ENCODE measurements around the gene ZNF697.
A peak's percentile ranks its signal among the peaks of the same experiment; 100 is the strongest.

Gene ZNF697

GRCh38 chr1:119660253-119661083 lies 12.4 kb upstream of the ZNF697 start:
- no peak for DNase-seq

- no peak for DNase-seq
Observed at GRCh38 chr1:119659628-119660027, 11.6 kb upstream of the ZNF697 start.

- no peak for DNase-seq
Observed at GRCh38 chr1:119656410-119656955, 8.4 kb upstream of the ZNF697 start.

- no peak for DNase-seq
Observed at GRCh38 chr1:119655154-119655553, 7.1 kb upstream of the ZNF697 start.

GRCh38 chr1:119653839-119654170 lies 5.7 kb upstream of the ZNF697 start:
- no peak for DNase-seq

- no peak for DNase-seq
Observed at GRCh38 chr1:119653135-119653838, 5.2 kb upstream of the ZNF697 start.

GRCh38 chr1:119652587-119652986 lies 4.5 kb upstream of the ZNF697 start:
- no peak for DNase-seq

- DNase-seq: no peak
Observed at GRCh38 chr1:119651641-119652040, 3.6 kb upstream of the ZNF697 start.

GRCh38 chr1:119651133-119651532 lies 3.1 kb upstream of the ZNF697 start:
- no peak for DNase-seq

- no peak for DNase-seq
Observed at GRCh38 chr1:119648620-119649004, 546 bp upstream of the ZNF697 start.

- peak in 1 of 3 donors; percentile 73 for DNase-seq
Observed at GRCh38 chr1:119647228-119647733, 785 bp downstream of the ZNF697 start.

GRCh38 chr1:119646521-119647227 lies 1.4 kb downstream of the ZNF697 start:
- peak; percentile 90 to 93 (median 92) for DNase-seq

GRCh38 chr1:119639109-119639508 lies 9.0 kb downstream of the ZNF697 start:
- DNase-seq: peak in 1 of 3 donors; percentile 0

- peak in 1 of 3 donors; percentile 0 for DNase-seq
Observed at GRCh38 chr1:119637710-119638109, 10.4 kb downstream of the ZNF697 start.

- DNase-seq: peak in 1 of 3 donors; percentile 7
Observed at GRCh38 chr1:119636491-119637089, 11.5 kb downstream of the ZNF697 start.

GRCh38 chr1:119635811-119636390 lies 12.2 kb downstream of the ZNF697 start:
- DNase-seq: peak in 1 of 3 donors; percentile 36

GRCh38 chr1:119634016-119634415 lies 14.1 kb downstream of the ZNF697 start:
- no peak for DNase-seq

- no peak for DNase-seq
Observed at GRCh38 chr1:119633575-119633974, 14.5 kb downstream of the ZNF697 start.

GRCh38 chr1:119632841-119633240 lies 15.2 kb downstream of the ZNF697 start:
- no peak for DNase-seq

- no peak for DNase-seq
Observed at GRCh38 chr1:119632103-119632490, 16.0 kb downstream of the ZNF697 start.

- peak; percentile 42 to 75 (median 55) for DNase-seq
Observed at GRCh38 chr1:119631433-119632102, 16.5 kb downstream of the ZNF697 start.

- no peak for DNase-seq
Observed at GRCh38 chr1:119631086-119631432, 17.0 kb downstream of the ZNF697 start.

Data from suppressor macrophage treated with lipopolysaccharide for 1 hour (primary cell).